Measurements from ENCODE around the gene EIF3K. TPM values are rescaled to one million over a fixed set of nuclear protein-coding genes. Genes with fewer than 3 reads are reported as not detected.

The EIF3K gene
- total and polyA plus RNA-seq, 2 of the 8 experiments (the other 6 are each of a cell fraction or from before 2014, with no cell fraction given): 329 to 937 TPM

- POLR2A ChIA-PET (ENCODE audit: partially characterized antibody): interaction anchor here (0.7 to 21.5 kb wide), 7 partner anchors 9 to 189 kb away, joined by 4 to 495 read pairs (median 9); partner anchors contain the start of gene ACTN4
- Histone ChIP-seq H2AFZ (ENCODE audit: low read length) (no peak overlapping the region), H3K27ac (ENCODE audit: low read depth, low read length) (no peak overlapping the region)
- TF ChIP-seq ZNF274 (IDR thresholded peaks at IDR 0.05; ENCODE audit: borderline replicate concordance, extremely low read depth, low read length): no peak
- no peak for TF ChIP-seq BACH1 (IDR thresholded peaks at IDR 0.05; ENCODE audit: low read length)
- no peak for TF ChIP-seq GABPA (IDR thresholded peaks at IDR 0.05; ENCODE audit: borderline replicate concordance, insufficient read depth, low read length)
- TF ChIP-seq TCF12 (IDR thresholded peaks at IDR 0.05; ENCODE audit: low read depth, low read length): no peak
- no peak for TF ChIP-seq TAF1 (IDR thresholded peaks at IDR 0.05; ENCODE audit: low read depth, low read length)
- TF ChIP-seq SRF (IDR thresholded peaks at IDR 0.05; ENCODE audit: low read depth, low read length): no peak
- no peak for TF ChIP-seq BRCA1 (IDR thresholded peaks at IDR 0.05; ENCODE audit: low read depth, low read length)
- no peak for TF ChIP-seq CHD2 (IDR thresholded peaks at IDR 0.05; ENCODE audit: low read length)
- TF ChIP-seq YY1 (IDR thresholded peaks at IDR 0.05; ENCODE audit: low read depth, low read length): no peak
- TF ChIP-seq JUND (IDR thresholded peaks at IDR 0.05; ENCODE audit: low read length): no peak
- no peak for TF ChIP-seq SIRT6 (IDR thresholded peaks at IDR 0.05; ENCODE audit: low read length)
- TF ChIP-seq CBX8 (IDR thresholded peaks at IDR 0.05; ENCODE audit: borderline replicate concordance, low read depth, low read length): no peak
- TF ChIP-seq RAD21 (IDR thresholded peaks at IDR 0.05 in 1 of 2, conservative IDR thresholded peaks at IDR 0.05 in 1 of 2; ENCODE audit: low read depth in 2 of 2, low read length in 2 of 2): no peak
- no peak for TF ChIP-seq KDM4A (IDR thresholded peaks at IDR 0.05; ENCODE audit: low read depth, low read length, severe bottlenecking)
These were observed 43.7 kb downstream of the EIF3K start for GRCh38 chr19:38662537-38663155.

More at GRCh38 chr19:38662537-38663155, 43.7 kb downstream of the EIF3K start:
- H2BK20ac ChIP-seq (ENCODE audit: low read length): no peak overlapping the region
- CTCF ChIA-PET (ENCODE audit: partially characterized antibody): interaction anchor here (0.7 to 1.5 kb wide), 9 partner anchors 14 to 147 kb away, joined by 3 to 8 read pairs (median 3); no protein-coding TSS in a partner anchor
- no peak overlapping the region for H3K23ac ChIP-seq (ENCODE audit: insufficient read length)
- H3K56ac ChIP-seq (replicated peaks; ENCODE audit: insufficient read length, low read depth, low read length): no peak overlapping the region
- H3K9ac ChIP-seq (replicated peaks in 1 of 4; ENCODE audit: extremely low read depth in 1 of 4, low read depth in 3 of 4, low read length in 3 of 4): no peak overlapping the region; a peak in 1 of 7 replicates
- H3K9me3 ChIP-seq (ENCODE audit: insufficient read depth in 2 of 2, low read depth in 1 of 2, low read length in 1 of 2): no peaks in the 10 kb centered on the region
- H2AK5ac ChIP-seq (ENCODE audit: low read depth, low read length): no peak overlapping the region
- no peak overlapping the region for H3K4me3 ChIP-seq (ENCODE audit: extremely low read depth in 1 of 4, insufficient read depth in 2 of 4, low read depth in 3 of 4, low read length in 4 of 4)
- H3K4me2 ChIP-seq (ENCODE audit: insufficient read depth in 1 of 2, low read depth in 2 of 2, low read length in 2 of 2): peak overlapping the region; percentile 30 to 35; a peak in 1 of 4 replicates
- H3K4me1 ChIP-seq (replicated peaks in 1 of 4; ENCODE audit: control insufficient read depth in 3 of 4, insufficient read depth in 4 of 4, low read length in 3 of 4): peaks cover 45 to 64% (median 51%) of the 10 kb centered on the region in 4 experiments
- H2BK5ac ChIP-seq (ENCODE audit: low read depth, low read length): no peak overlapping the region
- peaks cover 31% of the 10 kb centered on the region for H3K79me1 ChIP-seq (ENCODE audit: low read depth, low read length)
- H2BK15ac ChIP-seq (ENCODE audit: low read length): no peak overlapping the region
- no peaks in the 10 kb centered on the region for H3K27me3 ChIP-seq (replicated peaks in 1 of 4; ENCODE audit: control insufficient read depth in 3 of 4, extremely low read depth in 1 of 4, insufficient read depth in 3 of 4, low read length in 3 of 4)
- WGBS, 2 experiments (ENCODE audit: extremely low coverage in 1 of 2, insufficient coverage in 1 of 2, insufficient read length in 1 of 2, insufficient replicate concordance in 2 of 2, low coverage in 1 of 2, low lambda C conversion rate in 2 of 2, missing lambda C conversion rate in 1 of 2): 84% methylated on average over 7 of the region's 7 CpGs; no CpG with 5 or more reads in 1 of the 2 experiments
- FAIRE-seq (no peak), DNase-seq (ENCODE audit: low read depth in 1 of 2, low spot score in 2 of 2) (no peak)
- H3K23me2 ChIP-seq (ENCODE audit: low read depth, low read length): no peaks in the 10 kb centered on the region; the same call in 1 of the 2 replicates
- H2BK120ac ChIP-seq (replicated peaks; ENCODE audit: low read depth, low read length): no peak overlapping the region
- H4K8ac ChIP-seq (ENCODE audit: extremely low read depth, insufficient read depth, low read length): no peak overlapping the region
- H3K4ac ChIP-seq (replicated peaks; ENCODE audit: insufficient read length, low read depth, low read length): no peak overlapping the region
- no peak overlapping the region for H3K14ac ChIP-seq (ENCODE audit: insufficient read length)
- H4K5ac ChIP-seq (ENCODE audit: insufficient read length, low read depth, low read length): no peak overlapping the region
- H3K36me3 ChIP-seq (ENCODE audit: control insufficient read depth in 2 of 4, insufficient read depth in 4 of 4, low read length in 3 of 4): no peaks in the 10 kb centered on the region; a peak in 1 of 8 replicates
- no peak overlapping the region for H3K18ac ChIP-seq (ENCODE audit: extremely low read depth, low read length)
- H4K91ac ChIP-seq (replicated peaks; ENCODE audit: insufficient read length, low read length): no peak overlapping the region
- H2BK12ac ChIP-seq (ENCODE audit: low read depth, low read length): no peak overlapping the region
- peaks cover 10 to 48% of the 10 kb centered on the region in 2 experiments for H4K20me1 ChIP-seq (replicated peaks in 1 of 2; ENCODE audit: control insufficient read depth in 1 of 2, insufficient read depth in 2 of 2, low read length in 2 of 2)
- peaks cover 17 to 91% of the 10 kb centered on the region in 2 experiments for H3K79me2 ChIP-seq (ENCODE audit: control insufficient read depth in 1 of 2, insufficient read depth in 2 of 2, low read length in 2 of 2)

All from H1 (cell line).